GM19324 (cell line): ENCODE measurements around the gene OPCML.

Source experiments
- ATAC-seq: cut with Tn5 transposase; IDR thresholded peaks from one replicate; pipeline ENCODE4 v1.9.1; 2021; ENCODE audit warnings: mild to moderate bottlenecking, moderate library complexity; ENCODE audit not compliant: unreplicated experiment, low FRiP score

The OPCML gene

GRCh38 chr11:133153031-133153430, 379.3 kb downstream of the OPCML start:
- ATAC-seq = no peak

GRCh38 chr11:133149698-133150097, 382.6 kb downstream of the OPCML start:
- no peak for ATAC-seq

GRCh38 chr11:133147625-133148024, 384.7 kb downstream of the OPCML start:
- no peak for ATAC-seq

GRCh38 chr11:133146697-133147306, 385.5 kb downstream of the OPCML start:
- ATAC-seq = no peak

GRCh38 chr11:133137939-133138338, 394.4 kb downstream of the OPCML start:
- ATAC-seq = no peak

- ATAC-seq = no peak
Observed at GRCh38 chr11:133137270-133137669, 395.0 kb downstream of the OPCML start.

GRCh38 chr11:133136376-133136775, 395.9 kb downstream of the OPCML start:
- no peak for ATAC-seq

GRCh38 chr11:133134314-133135173, 397.8 kb downstream of the OPCML start:
- ATAC-seq = peak; percentile 71

- ATAC-seq = no peak
Observed at GRCh38 chr11:133133606-133134005, 398.7 kb downstream of the OPCML start.

- ATAC-seq = no peak
Observed at GRCh38 chr11:133133050-133133449, 399.3 kb downstream of the OPCML start.

- no peak for ATAC-seq
Observed at GRCh38 chr11:133127741-133128140, 404.6 kb downstream of the OPCML start.

GRCh38 chr11:133123796-133124195, 408.5 kb downstream of the OPCML start:
- no peak for ATAC-seq

GRCh38 chr11:133123366-133123765, 408.9 kb downstream of the OPCML start:
- ATAC-seq = no peak

- ATAC-seq = no peak
Observed at GRCh38 chr11:133122256-133122655, 410.0 kb downstream of the OPCML start.

- no peak for ATAC-seq
Observed at GRCh38 chr11:133118563-133119268, 413.6 kb downstream of the OPCML start.

- no peak for ATAC-seq
Observed at GRCh38 chr11:133115099-133115498, 417.2 kb downstream of the OPCML start.

- ATAC-seq = no peak
Observed at GRCh38 chr11:133107763-133108162, 424.5 kb downstream of the OPCML start.

- ATAC-seq = no peak
Observed at GRCh38 chr11:133107136-133107535, 425.2 kb downstream of the OPCML start.

GRCh38 chr11:133106417-133106816, 425.9 kb downstream of the OPCML start:
- ATAC-seq = no peak

- no peak for ATAC-seq
Observed at GRCh38 chr11:133104009-133104744, 428.1 kb downstream of the OPCML start.

- ATAC-seq = no peak
Observed at GRCh38 chr11:133096981-133097380, 435.3 kb downstream of the OPCML start.
